SK-N-SH treated with all-trans-retinoic acid at 6 μM for 48 hours (cell line): ENCODE measurements around the gene CAMKMT.

ENCODE experiments used
- ATAC-seq: fragments of 200-7000 bp; cut with Tn5 transposase; 3 replicates; pipeline ENCODE4 v1.9.1; 2020; ENCODE audit warnings: mild to moderate bottlenecking, moderate library complexity
- ARNTL ChIP-seq: fragments of 450-650 bp; formaldehyde crosslinking; IDR thresholded peaks from 2 replicates; pipeline ENCODE4 v1.5.0; 2020; ENCODE audit warnings: low read depth, mild to moderate bottlenecking, moderate library complexity, borderline replicate concordance
- BACH2 ChIP-seq: fragments of 250-450 bp; sonication (Bioruptor Pico); IDR thresholded peaks from 2 replicates; pipeline ENCODE4 v1.9.0; 2021; ENCODE audit warnings: mild to moderate bottlenecking, borderline replicate concordance
- CREB5 ChIP-seq: fragments of 250-450 bp; sonication (Bioruptor Pico); IDR thresholded peaks from 2 replicates; pipeline ENCODE4 v1.5.1; 2020; ENCODE audit warnings: low read depth, mild to moderate bottlenecking, moderate library complexity
- CSDC2 ChIP-seq: fragments of 250-450 bp; sonication (Bioruptor Pico); IDR thresholded peaks from 2 replicates; pipeline ENCODE4 v1.5.0; 2020; ENCODE audit warnings: mild to moderate bottlenecking, moderate library complexity
- CSRNP3 ChIP-seq: fragments of 250-450 bp; sonication (Bioruptor Pico); IDR thresholded peaks from 2 replicates; pipeline ENCODE4 v1.5.1; 2021; ENCODE audit warnings: mild to moderate bottlenecking, moderate library complexity
- ESRRG ChIP-seq: fragments of 250-450 bp; sonication (Bioruptor Pico); IDR thresholded peaks from 2 replicates; pipeline ENCODE4 v1.6.1; 2021; ENCODE audit warnings: mild to moderate bottlenecking
- GLIS3 ChIP-seq: fragments of 250-450 bp; sonication (Bioruptor Pico); IDR thresholded peaks from 2 replicates; pipeline ENCODE4 v1.5.0; 2020; ENCODE audit warnings: mild to moderate bottlenecking, moderate library complexity
- ISL1 ChIP-seq: fragments of 250-450 bp; sonication (Bioruptor Pico); IDR thresholded peaks from 2 replicates; pipeline ENCODE4 v2.1.2; 2022; ENCODE audit warnings: mild to moderate bottlenecking, moderate library complexity
- OSR1 ChIP-seq: fragments of 250-450 bp; sonication (Bioruptor Pico); IDR thresholded peaks from 2 replicates; pipeline ENCODE4 v1.8.0; 2022; ENCODE audit warnings: moderate library complexity, mild to moderate bottlenecking, inconsistent platforms
- PATZ1 ChIP-seq: fragments of 250-450 bp; sonication (Bioruptor Pico); IDR thresholded peaks from 2 replicates; pipeline ENCODE4 v1.8.0; 2020; ENCODE audit warnings: mild to moderate bottlenecking, moderate library complexity, borderline replicate concordance
- POU6F1 ChIP-seq: fragments of 250-450 bp; sonication (Bioruptor Pico); IDR thresholded peaks from 2 replicates; pipeline ENCODE4 v1.8.0; 2021; ENCODE audit warnings: low read depth, mild to moderate bottlenecking, moderate library complexity, borderline replicate concordance
- PPARA ChIP-seq: fragments of 250-450 bp; sonication (Bioruptor Pico); IDR thresholded peaks from 2 replicates; pipeline ENCODE4 v1.5.0; 2020; ENCODE audit warnings: mild to moderate bottlenecking, borderline replicate concordance
- RARB ChIP-seq: fragments of 250-450 bp; sonication (Bioruptor Pico); IDR thresholded peaks from 2 replicates; pipeline ENCODE4 v1.8.0; 2021; ENCODE audit warnings: mild to moderate bottlenecking, moderate library complexity
- SNAI2 ChIP-seq: fragments of 250-450 bp; sonication (Bioruptor Pico); IDR thresholded peaks from 2 replicates; pipeline ENCODE4 v1.5.0; 2020; ENCODE audit warnings: mild to moderate bottlenecking, moderate library complexity
- TCF4 ChIP-seq: fragments of 250-450 bp; sonication (Bioruptor Pico); IDR thresholded peaks from 2 replicates; pipeline ENCODE4 v1.8.0; 2021; ENCODE audit warnings: mild to moderate bottlenecking, moderate library complexity, borderline replicate concordance
- TOX ChIP-seq: fragments of 250-450 bp; sonication (Bioruptor Pico); IDR thresholded peaks from 2 replicates; pipeline ENCODE4 v1.8.0; 2021; ENCODE audit warnings: mild to moderate bottlenecking, moderate library complexity, borderline replicate concordance
- TSHZ2 ChIP-seq: fragments of 250-450 bp; sonication (Bioruptor Pico); IDR thresholded peaks from 2 replicates; pipeline ENCODE4 v1.5.0; 2020; ENCODE audit warnings: mild to moderate bottlenecking, moderate library complexity
- ZC3H10 ChIP-seq: fragments of 250-450 bp; sonication (Bioruptor Pico); IDR thresholded peaks from 2 replicates; pipeline ENCODE4 v1.5.1; 2021; ENCODE audit warnings: mild to moderate bottlenecking, moderate library complexity
- ZFP3 ChIP-seq: fragments of 250-450 bp; sonication (Bioruptor Pico); IDR thresholded peaks from 2 replicates; pipeline ENCODE4 v1.5.0; 2020; ENCODE audit warnings: mild to moderate bottlenecking, moderate library complexity
- ZFP30 ChIP-seq: fragments of 450-650 bp; formaldehyde crosslinking; IDR thresholded peaks from 2 replicates; pipeline ENCODE4 v1.5.0; 2022; ENCODE audit warnings: mild to moderate bottlenecking, moderate library complexity
- ZNF565 ChIP-seq: fragments of 450-650 bp; formaldehyde crosslinking; conservative IDR thresholded peaks from 2 replicates; pipeline ENCODE4 v1.5.0; 2020; ENCODE audit warnings: low read depth, mild to moderate bottlenecking, moderate library complexity
- ZNF70 ChIP-seq: fragments of 450-650 bp; formaldehyde crosslinking; IDR thresholded peaks from 2 replicates; pipeline ENCODE4 v1.5.0; 2020; ENCODE audit warnings: mild to moderate bottlenecking, moderate library complexity
- ZNF8 ChIP-seq: fragments of 450-650 bp; formaldehyde crosslinking; IDR thresholded peaks from 2 replicates; pipeline ENCODE4 v1.5.0; 2020; ENCODE audit warnings: mild to moderate bottlenecking, moderate library complexity

The CAMKMT gene

GRCh38 chr2:44456946-44457345, 95.2 kb downstream of the CAMKMT start (continued):
- no peak for TF ChIP-seq TSHZ2 (CRISPR knock-in tag)
- no peak for TF ChIP-seq ZFP3 (CRISPR knock-in tag)
- TF ChIP-seq PPARA (CRISPR knock-in tag): no peak
- TF ChIP-seq ARNTL (CRISPR knock-in tag): no peak
- no peak for TF ChIP-seq ISL1 (CRISPR knock-in tag)
- TF ChIP-seq TOX (CRISPR knock-in tag): no peak
- TF ChIP-seq, all 23 proteins: peak for 0

- TF ChIP-seq ZFP3 (CRISPR knock-in tag) (no peak), ARNTL (CRISPR knock-in tag) (no peak), POU6F1 (CRISPR knock-in tag) (no peak), ZNF565 (CRISPR knock-in tag) (no peak)
- TF ChIP-seq, all 23 proteins: peak for 0
- no peak for ATAC-seq
Measured at GRCh38 chr2:44459739-44460138, 98.0 kb downstream of the CAMKMT start.

GRCh38 chr2:44462934-44463849, 101.4 kb downstream of the CAMKMT start:
- TF ChIP-seq RARB (CRISPR knock-in tag) (no peak), PATZ1 (CRISPR knock-in tag) (no peak), OSR1 (no peak), CSRNP3 (CRISPR knock-in tag) (no peak), ZC3H10 (no peak), ZFP30 (CRISPR knock-in tag) (no peak), PPARA (CRISPR knock-in tag) (no peak), ZNF8 (CRISPR knock-in tag) (no peak), BACH2 (CRISPR knock-in tag) (no peak), TOX (CRISPR knock-in tag) (no peak), TCF4 (CRISPR knock-in tag) (no peak), ZNF70 (no peak), ISL1 (CRISPR knock-in tag) (no peak), CSDC2 (CRISPR knock-in tag) (no peak), ESRRG (CRISPR knock-in tag) (no peak), ZFP3 (CRISPR knock-in tag) (no peak), CREB5 (CRISPR knock-in tag) (no peak), SNAI2 (no peak), ZNF565 (CRISPR knock-in tag) (no peak), GLIS3 (no peak)
- ATAC-seq: no peak
